Measurements from ENCODE around the gene PDE1C.

Gene PDE1C

GRCh38 chr7:32108651-32109050 lies 38.4 kb upstream of the PDE1C start:
- TF ChIP-seq, protein P1, sequence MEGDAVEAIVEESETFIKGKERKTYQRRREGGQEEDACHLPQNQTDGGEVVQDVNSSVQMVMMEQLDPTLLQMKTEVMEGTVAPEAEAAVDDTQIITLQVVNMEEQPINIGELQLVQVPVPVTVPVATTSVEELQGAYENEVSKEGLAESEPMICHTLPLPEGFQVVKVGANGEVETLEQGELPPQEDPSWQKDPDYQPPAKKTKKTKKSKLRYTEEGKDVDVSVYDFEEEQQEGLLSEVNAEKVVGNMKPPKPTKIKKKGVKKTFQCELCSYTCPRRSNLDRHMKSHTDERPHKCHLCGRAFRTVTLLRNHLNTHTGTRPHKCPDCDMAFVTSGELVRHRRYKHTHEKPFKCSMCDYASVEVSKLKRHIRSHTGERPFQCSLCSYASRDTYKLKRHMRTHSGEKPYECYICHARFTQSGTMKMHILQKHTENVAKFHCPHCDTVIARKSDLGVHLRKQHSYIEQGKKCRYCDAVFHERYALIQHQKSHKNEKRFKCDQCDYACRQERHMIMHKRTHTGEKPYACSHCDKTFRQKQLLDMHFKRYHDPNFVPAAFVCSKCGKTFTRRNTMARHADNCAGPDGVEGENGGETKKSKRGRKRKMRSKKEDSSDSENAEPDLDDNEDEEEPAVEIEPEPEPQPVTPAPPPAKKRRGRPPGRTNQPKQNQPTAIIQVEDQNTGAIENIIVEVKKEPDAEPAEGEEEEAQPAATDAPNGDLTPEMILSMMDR (IDR thresholded peaks at IDR 0.05), result no peak
- Mint-ChIP-seq H3K36me3 (ENCODE audit: low read depth) (no peaks in the 10 kb centered on the region), H3K27me3 (ENCODE audit: low read depth, poor library complexity) (peaks cover 18% of the 10 kb centered on the region), H3K4me1 (no peaks in the 10 kb centered on the region), H3K4me3 (no peak overlapping the region), H3K27ac (no peak overlapping the region), H3K9me3 (peaks cover 34% of the 10 kb centered on the region)
- DNase-seq, result no peak

GRCh38 chr7:32104766-32105165 lies 34.6 kb upstream of the PDE1C start:
- Mint-ChIP-seq H3K4me1 (no peaks in the 10 kb centered on the region), H3K4me3 (no peak overlapping the region), H3K27ac (no peak overlapping the region)

GRCh38 chr7:32103361-32103760 lies 33.2 kb upstream of the PDE1C start:
- Mint-ChIP-seq H3K36me3 (ENCODE audit: low read depth) (no peaks in the 10 kb centered on the region), H3K27me3 (ENCODE audit: low read depth, poor library complexity) (peaks cover 8% of the 10 kb centered on the region), H3K4me3 (no peak overlapping the region)

More at GRCh38 chr7:32104766-32105165, 34.6 kb upstream of the PDE1C start:
- Mint-ChIP-seq H3K36me3 (ENCODE audit: low read depth) (no peaks in the 10 kb centered on the region), H3K9me3 (peaks cover 10% of the 10 kb centered on the region), H3K27me3 (ENCODE audit: low read depth, poor library complexity) (peaks cover 8% of the 10 kb centered on the region)
- no peak for DNase-seq
- TF ChIP-seq, protein P1 (IDR thresholded peaks at IDR 0.05), result no peak

DNA sequence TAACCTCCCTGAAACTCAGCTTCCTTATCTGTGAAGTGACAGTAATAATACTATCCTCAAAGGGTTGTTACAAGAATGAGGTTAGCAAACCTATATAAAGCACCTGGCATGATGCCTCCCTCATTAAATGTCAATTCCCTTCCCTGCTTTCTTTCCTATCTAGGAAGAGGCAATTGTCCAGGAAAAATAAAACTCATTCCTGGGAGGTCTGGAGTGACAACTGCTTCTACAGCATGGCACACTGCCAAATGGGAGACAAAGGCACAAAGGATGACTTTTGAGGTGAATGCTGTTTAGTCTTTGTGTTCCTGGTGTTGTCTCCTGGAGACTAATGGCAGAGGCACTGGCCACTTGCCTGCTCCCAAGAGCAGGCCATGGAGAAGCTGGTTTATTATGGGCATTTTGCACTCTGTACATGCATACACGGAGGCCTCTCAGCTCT lies 32.2 kb upstream of the PDE1C start:
- Mint-ChIP-seq H3K27me3 (ENCODE audit: low read depth, poor library complexity) (peaks cover 8% of the 10 kb centered on the region), H3K36me3 (ENCODE audit: low read depth) (no peaks in the 10 kb centered on the region), H3K4me3 (no peak overlapping the region), H3K27ac (no peak overlapping the region), H3K9me3 (peaks cover 6% of the 10 kb centered on the region), H3K4me1 (no peaks in the 10 kb centered on the region)
- DNase-seq, result no peak
- TF ChIP-seq, protein P1 (IDR thresholded peaks at IDR 0.05), result no peak

More at GRCh38 chr7:32103361-32103760, 33.2 kb upstream of the PDE1C start:
- no peak for DNase-seq
- Mint-ChIP-seq H3K27ac (no peak overlapping the region), H3K9me3 (peaks cover 6% of the 10 kb centered on the region), H3K4me1 (no peaks in the 10 kb centered on the region)
- TF ChIP-seq, protein P1 (IDR thresholded peaks at IDR 0.05), result no peak

- TF ChIP-seq, protein P1 (IDR thresholded peaks at IDR 0.05), result no peak
- Mint-ChIP-seq H3K27ac (no peak overlapping the region), H3K36me3 (ENCODE audit: low read depth) (no peaks in the 10 kb centered on the region), H3K9me3 (no peaks in the 10 kb centered on the region), H3K4me1 (no peaks in the 10 kb centered on the region), H3K4me3 (no peak overlapping the region), H3K27me3 (ENCODE audit: low read depth, poor library complexity) (peaks cover 5% of the 10 kb centered on the region)
- DNase-seq, result no peak
These were observed 30.2 kb upstream of the PDE1C start for GRCh38 chr7:32100407-32100907.

GRCh38 chr7:32094516-32094915 lies 24.3 kb upstream of the PDE1C start:
- H3K4me1 Mint-ChIP-seq, result peaks cover 14% of the 10 kb centered on the region
- DNase-seq, result no peak
- H3K27ac Mint-ChIP-seq, result no peak overlapping the region

More at GRCh38 chr7:32094516-32094915, 24.3 kb upstream of the PDE1C start:
- H3K36me3 Mint-ChIP-seq (ENCODE audit: low read depth), result no peaks in the 10 kb centered on the region
- no peaks in the 10 kb centered on the region for H3K9me3 Mint-ChIP-seq
- no peak overlapping the region for H3K4me3 Mint-ChIP-seq
- TF ChIP-seq, protein P1 (IDR thresholded peaks at IDR 0.05), result no peak
- H3K27me3 Mint-ChIP-seq (ENCODE audit: low read depth, poor library complexity), result peaks cover 20% of the 10 kb centered on the region
